Left ventricle myocardium inferior (tissue), 1 donor: ENCODE results near the gene TIGD1. TPM values are rescaled to one million over a fixed set of nuclear protein-coding genes. Genes with fewer than 3 reads are reported as not detected.
"Not testable (repeated sequence)": the region's sequence is repeated elsewhere in the genome, so short reads cannot be mapped to it uniquely, and the experiment has no call there.

Experiments
- DNase-seq: peaks from one replicate; pipeline ENCODE4 v3.0.0-alpha.2; 2020
- H3K27ac ChIP-seq: fragments of 200-600 bp; replicated peaks from 2 replicates; pipeline ENCODE4 v1.8.0; 2021
- H3K27me3 ChIP-seq: fragments of 200-600 bp; 2 replicates; pipeline ENCODE4 v1.8.0; 2021; ENCODE audit warnings: low read depth
- H3K36me3 ChIP-seq: fragments of 200-600 bp; 2 replicates; pipeline ENCODE4 v1.8.0; 2021
- H3K4me1 ChIP-seq: fragments of 200-600 bp; 2 replicates; pipeline ENCODE4 v1.8.0; 2021
- H3K4me3 ChIP-seq: fragments of 200-600 bp; 2 replicates; pipeline ENCODE4 v1.8.0; 2021; ENCODE audit warnings: mild to moderate bottlenecking, moderate library complexity
- H3K9me3 ChIP-seq: fragments of 200-600 bp; replicated peaks from 2 replicates; pipeline ENCODE4 v1.8.0; 2021
- CTCF ChIP-seq: fragments of 200-600 bp; IDR thresholded peaks from 2 replicates; pipeline ENCODE4 v1.8.0; 2021; ENCODE audit warnings: antibody characterized with exemption, mild to moderate bottlenecking, borderline replicate concordance
- intact Hi-C: fragments of 100-400 bp; cut with micrococcal nuclease; formaldehyde crosslinking; loops from one replicate; pipeline ENCODE4 v1.11.0; 2022
- total RNA-seq: library from RNA; stranded (reverse); fragmentation: NEBNext Ultra II Directional; extraction: Animal tissue kit (Norgen Biotek cat#: 25700); gene quantifications from one replicate; pipeline ENCODE4 v1.2.1, GENCODE V29; 2021
- donor health status: DM: no; HTN: yes; CAD: no; lungs with severe emphysema.

The TIGD1 gene
- total RNA-seq, 1 donor from 2014 or later = 2.4 TPM

- H3K27ac ChIP-seq = no peak overlapping the region
- H3K4me3 ChIP-seq = no peak overlapping the region
- peaks cover 71% of the 10 kb centered on the region for H3K36me3 ChIP-seq
- peaks cover 15% of the 10 kb centered on the region for H3K4me1 ChIP-seq
- H3K9me3 ChIP-seq = no peaks in the 10 kb centered on the region
- no peak for DNase-seq
- TF ChIP-seq CTCF = no peak
- intact Hi-C loops = no loop called here
- H3K27me3 ChIP-seq = no peaks in the 10 kb centered on the region
These were observed 24.5 kb upstream of the TIGD1 start for GRCh38 chr2:232574674-232575403.

- peaks cover 15% of the 10 kb centered on the region for H3K4me1 ChIP-seq
- no peaks in the 10 kb centered on the region for H3K9me3 ChIP-seq
- H3K27me3 ChIP-seq = no peaks in the 10 kb centered on the region
- intact Hi-C loops = no loop called here
- no peak overlapping the region for H3K27ac ChIP-seq
- no peak for TF ChIP-seq CTCF
- H3K36me3 ChIP-seq = peaks cover 81% of the 10 kb centered on the region
- DNase-seq = no peak
- no peak overlapping the region for H3K4me3 ChIP-seq
These were observed 23.5 kb upstream of the TIGD1 start for GRCh38 chr2:232573771-232574435.

- Histone ChIP-seq H3K27ac (no peak overlapping the region), H3K4me1 (peaks cover 19% of the 10 kb centered on the region), H3K36me3 (peaks cover 88% of the 10 kb centered on the region), H3K4me3 (no peak overlapping the region), H3K9me3 (no peaks in the 10 kb centered on the region), H3K27me3 (no peaks in the 10 kb centered on the region)
- intact Hi-C loops = no loop called here
- no peak for TF ChIP-seq CTCF
- DNase-seq = no peak
These were observed 22.7 kb upstream of the TIGD1 start for GRCh38 chr2:232573042-232573441.

- Histone ChIP-seq H3K27ac (no peak overlapping the region), H3K9me3 (no peaks in the 10 kb centered on the region), H3K36me3 (peaks cover 93% of the 10 kb centered on the region), H3K4me1 (peaks cover 19% of the 10 kb centered on the region), H3K27me3 (no peaks in the 10 kb centered on the region), H3K4me3 (no peak overlapping the region)
- TF ChIP-seq CTCF = no peak
- DNase-seq = no peak
- intact Hi-C loops = no loop called here
These were observed 20.7 kb upstream of the TIGD1 start for GRCh38 chr2:232571026-232571474.

- intact Hi-C loops, H3K27me3 ChIP-seq, H3K27ac ChIP-seq, H3K9me3 ChIP-seq, DNase-seq, H3K4me3 ChIP-seq: not testable (repeated sequence)
- H3K4me1 ChIP-seq = peaks cover 19% of the 10 kb centered on the region
- peaks cover 95% of the 10 kb centered on the region for H3K36me3 ChIP-seq
These were observed 20.1 kb upstream of the TIGD1 start for GRCh38 chr2:232570481-232570880.

- no peaks in the 10 kb centered on the region for H3K9me3 ChIP-seq
- no peak overlapping the region for H3K27ac ChIP-seq
- H3K4me1 ChIP-seq = peaks cover 19% of the 10 kb centered on the region
- intact Hi-C loops = no loop called here
- no peak for DNase-seq
- no peaks in the 10 kb centered on the region for H3K27me3 ChIP-seq
- H3K36me3 ChIP-seq = peaks cover 95% of the 10 kb centered on the region
- TF ChIP-seq CTCF = no peak
- H3K4me3 ChIP-seq = no peak overlapping the region
These were observed 19.2 kb upstream of the TIGD1 start for GRCh38 chr2:232569541-232569940.
